ENCODE data around the gene CMTR1. TPM values are rescaled to one million over a fixed set of nuclear protein-coding genes. Genes with fewer than 3 reads are reported as not detected.
A peak's percentile ranks its signal among the peaks of the same experiment; 100 is the strongest.

Gene CMTR1
- polyA plus RNA-seq, 1 donor from 2014 or later: 64.1 TPM

- Histone ChIP-seq H3K9me3 (ENCODE audit: low read length) (no peaks in the 10 kb centered on the region), H3K27me3 (ENCODE audit: insufficient read depth, low read depth, low read length) (no peaks in the 10 kb centered on the region), H3K36me3 (ENCODE audit: insufficient read depth, low read length) (no peaks in the 10 kb centered on the region), H3K9ac (ENCODE audit: low read length) (no peak overlapping the region), H4K20me1 (ENCODE audit: insufficient read depth) (no peaks in the 10 kb centered on the region), H3F3A (ENCODE audit: insufficient read depth, low read length, poor library complexity, severe bottlenecking) (no peaks in the 10 kb centered on the region), H3K79me2 (replicated peaks; ENCODE audit: insufficient read depth, low read length) (peaks cover 13% of the 10 kb centered on the region), H3K4me3 (ENCODE audit: low read length) (no peak overlapping the region), H3K4me2 (ENCODE audit: low read length) (no peak overlapping the region), H3K27ac (ENCODE audit: low read length) (no peak overlapping the region), H2AFZ (ENCODE audit: low read depth, low read length) (no peak overlapping the region), H3K9me2 (ENCODE audit: insufficient read depth, low read length) (no peaks in the 10 kb centered on the region)
- TF ChIP-seq CTCF (IDR thresholded peaks at IDR 0.05; ENCODE audit: poor library complexity, severe bottlenecking) (peak; percentile 11), SMC3 (conservative IDR thresholded peaks at IDR 0.05; ENCODE audit: poor library complexity) (no peak), RAD21 (conservative IDR thresholded peaks at IDR 0.05) (no peak)
Observed at GRCh38 chr6:37489697-37490336, 56.8 kb downstream of the CMTR1 start.

GRCh38 chr6:37490536-37491170 lies 57.6 kb downstream of the CMTR1 start:
- Histone ChIP-seq H3K79me2 (replicated peaks; ENCODE audit: insufficient read depth, low read length) (peaks cover 18% of the 10 kb centered on the region), H3K9me3 (ENCODE audit: low read length) (no peaks in the 10 kb centered on the region), H3K4me2 (ENCODE audit: low read length) (no peak overlapping the region), H3K9me2 (ENCODE audit: insufficient read depth, low read length) (no peaks in the 10 kb centered on the region), H3K27ac (ENCODE audit: low read length) (no peak overlapping the region), H3K27me3 (ENCODE audit: insufficient read depth, low read depth, low read length) (no peaks in the 10 kb centered on the region), H2AFZ (ENCODE audit: low read depth, low read length) (no peak overlapping the region), H3K36me3 (ENCODE audit: insufficient read depth, low read length) (no peaks in the 10 kb centered on the region), H3F3A (ENCODE audit: insufficient read depth, low read length, poor library complexity, severe bottlenecking) (no peaks in the 10 kb centered on the region), H3K4me3 (ENCODE audit: low read length) (no peak overlapping the region), H4K20me1 (ENCODE audit: insufficient read depth) (no peaks in the 10 kb centered on the region), H3K9ac (ENCODE audit: low read length) (no peak overlapping the region)
- TF ChIP-seq EZH2 (IDR thresholded peaks at IDR 0.05; ENCODE audit: borderline replicate concordance, insufficient read depth, low read length, poor library complexity, severe bottlenecking): no peak
- no peak for TF ChIP-seq REST (IDR thresholded peaks at IDR 0.05; ENCODE audit: borderline replicate concordance)
- no peak for TF ChIP-seq EP300 (conservative IDR thresholded peaks at IDR 0.05; ENCODE audit: poor library complexity, severe bottlenecking)
- TF ChIP-seq CTCF (IDR thresholded peaks at IDR 0.05; ENCODE audit: poor library complexity, severe bottlenecking): no peak
- TF ChIP-seq RAD21 (conservative IDR thresholded peaks at IDR 0.05): no peak
- TF ChIP-seq POLR2AphosphoS5 (IDR thresholded peaks at IDR 0.05): no peak
- TF ChIP-seq MXI1 (conservative IDR thresholded peaks at IDR 0.05; ENCODE audit: poor library complexity, severe bottlenecking): no peak
- TF ChIP-seq SMC3 (conservative IDR thresholded peaks at IDR 0.05; ENCODE audit: poor library complexity): no peak
- TF ChIP-seq TAF1 (IDR thresholded peaks at IDR 0.05; ENCODE audit: low read depth): no peak

All from neural cell (in vitro differentiated cells).